ENCODE data around the gene ANXA8L1. TPM values are rescaled to one million over a fixed set of nuclear protein-coding genes. Genes with fewer than 3 reads are reported as not detected.

The ANXA8L1 gene
- total and polyA plus RNA-seq, 2 of the 4 experiments (the other 2 are of a cell fraction), result 0.18 to 0.32 TPM

GRCh38 chr10:46328853-46329689 lies 46.5 kb upstream of the ANXA8L1 start:
- peaks cover 13% of the 10 kb centered on the region; the same call in 1 of the 2 replicates for H3K27me3 ChIP-seq (ENCODE audit: control insufficient read depth, insufficient read depth, low read length)
- no peaks in the 10 kb centered on the region for H4K20me1 ChIP-seq (ENCODE audit: insufficient read depth, low read length)
- H4K8ac ChIP-seq (ENCODE audit: low read depth in 2 of 2, low read length in 2 of 2), result no peak overlapping the region
- DNase-seq, result no peak
- H2BK120ac ChIP-seq (ENCODE audit: low read depth, low read length), result no peak overlapping the region
- TF ChIP-seq MXI1 (IDR thresholded peaks at IDR 0.05; ENCODE audit: borderline replicate concordance, low read depth, low read length), result no peak
- no peak for TF ChIP-seq SMC3 (IDR thresholded peaks at IDR 0.05; ENCODE audit: low read depth, low read length)
- no peak for TF ChIP-seq RAD21 (IDR thresholded peaks at IDR 0.05; ENCODE audit: low read length)
- no peak for TF ChIP-seq FOS (IDR thresholded peaks at IDR 0.05; ENCODE audit: low read depth, low read length)
- no peak for TF ChIP-seq RCOR1 (IDR thresholded peaks at IDR 0.05; ENCODE audit: insufficient replicate concordance, low read length)
- TF ChIP-seq ELK1 (IDR thresholded peaks at IDR 0.05; ENCODE audit: borderline replicate concordance, low read depth, low read length), result no peak
- TF ChIP-seq NFE2L2 (IDR thresholded peaks at IDR 0.05; ENCODE audit: low read depth, low read length), result no peak
- no peak for TF ChIP-seq BHLHE40 (IDR thresholded peaks at IDR 0.05; ENCODE audit: low read depth, low read length)
- no peak for TF ChIP-seq USF2 (IDR thresholded peaks at IDR 0.05; ENCODE audit: low read depth, low read length)
- TF ChIP-seq MAFK (IDR thresholded peaks at IDR 0.05; ENCODE audit: low read depth, low read length), result no peak
- H3K4me1 ChIP-seq (ENCODE audit: control insufficient read depth, insufficient read depth, low read length), result peaks cover 5% of the 10 kb centered on the region; the same call in 1 of the 2 replicates
- peaks cover 5% of the 10 kb centered on the region; the same call in 1 of the 2 replicates for H3K9me1 ChIP-seq (ENCODE audit: insufficient read depth, low read length)
- WGBS, 2 experiments (ENCODE audit: extremely low coverage in 2 of 2, insufficient read length in 1 of 2), result 63% methylated on average over 2 of the region's 9 CpGs; no CpG with 5 or more reads in 1 of the 2 experiments
- H4K91ac ChIP-seq (ENCODE audit: insufficient read depth, low read depth, low read length), result no peak overlapping the region
- no peak overlapping the region for H4K5ac ChIP-seq (ENCODE audit: low read depth, low read length)
- H2AK9ac ChIP-seq (replicated peaks; ENCODE audit: low read depth, low read length, poor library complexity), result no peak overlapping the region
- H3K9me3 ChIP-seq (ENCODE audit: control insufficient read depth, insufficient read depth, low read length), result no peaks in the 10 kb centered on the region
- H3K23ac ChIP-seq (ENCODE audit: low read depth, low read length), result no peak overlapping the region
- intact Hi-C loops (cut with micrococcal nuclease), result no loop called here
- POLR2A ChIA-PET (ENCODE audit: unreplicated experiment), result no interaction called here
- H3K79me1 ChIP-seq (ENCODE audit: low read depth in 1 of 2, low read length in 2 of 2), result no peaks in the 10 kb centered on the region
- no peak overlapping the region; the same call in 1 of the 2 replicates for H3K4ac ChIP-seq (ENCODE audit: low read depth, low read length)
- no peaks in the 10 kb centered on the region for H3K36me3 ChIP-seq (ENCODE audit: control insufficient read depth, insufficient read depth, low read length)
- no peak overlapping the region for H3K18ac ChIP-seq (ENCODE audit: low read depth, low read length)
- H2AFZ ChIP-seq (replicated peaks; ENCODE audit: low read length, poor library complexity), result peak overlapping the region; percentile 28
- CTCF ChIA-PET, result no interaction called here
- no peak overlapping the region for H3K9ac ChIP-seq (ENCODE audit: low read depth, low read length)
- H2AK5ac ChIP-seq (ENCODE audit: low read depth, low read length), result no peak overlapping the region
- dilution Hi-C loops (cut with HindIII; ENCODE audit: low sequenced_read_pairs, unreplicated experiment), result no loop called here
- ATAC-seq (ENCODE audit: low read depth), result no peak
- no peak overlapping the region; the same call in 1 of the 2 replicates for H2BK20ac ChIP-seq (ENCODE audit: low read depth, low read length)
- H3K56ac ChIP-seq (ENCODE audit: extremely low read depth, insufficient read depth, low read length), result no peak overlapping the region
- BruUV-seq (replicated peaks), result no TSS peak
- H3K4me2 ChIP-seq (ENCODE audit: low read depth, low read length), result no peak overlapping the region
- H3K27ac ChIP-seq (ENCODE audit: insufficient read depth, low read length), result no peak overlapping the region
- in situ Hi-C loops (cut with MboI; ENCODE audit: low sequenced_read_pairs), result no loop called here
- H2BK5ac ChIP-seq (ENCODE audit: low read depth, low read length, poor library complexity, severe bottlenecking), result no peak overlapping the region
- no peak overlapping the region for H2BK15ac ChIP-seq (ENCODE audit: low read depth, low read length)
- no peak overlapping the region for H3K14ac ChIP-seq (replicated peaks; ENCODE audit: low read depth, low read length)
- H3K4me3 ChIP-seq (ENCODE audit: insufficient read depth, low read depth, low read length), result no peak overlapping the region
